HG03097 (cell line): ENCODE measurements around the gene TVP23A.
"Not testable (repeated sequence)": the region's sequence is repeated elsewhere in the genome, so short reads cannot be mapped to it uniquely, and the experiment has no call there.

Source experiments
- ATAC-seq: cut with Tn5 transposase; IDR thresholded peaks from one replicate; pipeline ENCODE4 v1.9.1; 2021; ENCODE audit not compliant: unreplicated experiment, low FRiP score

The TVP23A gene

DNA sequence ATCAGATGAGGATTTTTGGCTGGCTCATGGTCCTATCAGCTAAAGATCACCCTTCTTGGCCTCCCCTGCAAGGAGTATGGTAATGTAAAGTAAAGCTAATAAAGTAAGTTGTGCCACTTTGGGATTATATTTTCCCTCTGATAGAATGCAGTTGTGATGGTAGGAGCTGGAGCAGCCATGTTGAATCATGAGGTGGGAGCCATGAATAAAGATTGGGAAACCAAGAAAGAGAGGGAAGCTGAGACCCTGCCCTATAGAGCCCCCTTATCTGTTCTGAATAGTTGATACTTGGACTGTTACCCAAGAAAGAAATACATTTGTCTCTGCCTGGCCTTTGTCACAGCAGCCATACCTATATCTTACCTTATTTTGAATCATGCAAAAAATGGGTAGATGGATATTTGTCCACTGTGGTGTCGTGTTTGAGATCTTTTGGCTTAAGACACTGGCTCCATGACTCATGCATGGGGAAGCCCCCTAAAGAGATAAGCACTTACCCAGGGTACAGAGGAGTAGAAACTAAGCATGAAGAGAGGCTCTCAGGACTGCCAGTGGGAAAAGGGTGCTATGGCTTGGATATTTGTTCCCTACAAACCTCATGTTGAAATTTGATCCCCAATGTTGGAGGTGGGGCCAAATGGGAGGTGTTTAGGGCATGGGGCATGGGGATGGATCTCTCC lies 17.7 kb upstream of the TVP23A start:
- ATAC-seq, result no peak

DNA sequence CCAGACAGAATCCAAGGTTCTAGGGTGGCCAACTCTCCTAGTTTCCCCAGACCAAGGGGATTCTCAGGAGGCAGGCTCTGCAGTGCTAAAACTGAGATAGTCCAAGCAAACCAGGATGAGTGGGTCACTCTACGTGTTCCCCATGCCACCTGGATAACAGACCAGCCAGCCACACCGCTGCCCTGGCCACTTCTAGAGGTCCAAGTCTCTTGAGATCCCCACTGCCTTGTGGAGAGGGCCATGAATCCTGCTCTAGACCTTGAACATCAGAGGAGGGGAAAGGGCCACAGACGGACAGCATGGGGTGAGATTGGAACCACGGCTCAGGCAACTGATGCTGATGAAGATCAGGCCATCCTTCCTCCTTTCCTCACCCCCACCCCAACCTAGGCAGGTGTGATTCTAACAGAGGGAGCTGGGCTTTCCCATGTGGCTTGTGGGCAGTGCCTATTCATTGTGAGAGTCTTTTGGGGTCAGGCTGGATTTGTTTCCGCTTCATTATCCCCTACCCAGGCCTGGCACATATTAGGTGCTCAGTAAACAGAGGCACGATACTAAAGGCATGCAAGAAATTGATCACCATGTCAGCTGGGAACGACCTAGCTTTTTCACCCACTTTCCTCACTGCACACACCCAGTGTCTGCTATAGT lies 16.8 kb upstream of the TVP23A start:
- peak; percentile 50 for ATAC-seq

DNA sequence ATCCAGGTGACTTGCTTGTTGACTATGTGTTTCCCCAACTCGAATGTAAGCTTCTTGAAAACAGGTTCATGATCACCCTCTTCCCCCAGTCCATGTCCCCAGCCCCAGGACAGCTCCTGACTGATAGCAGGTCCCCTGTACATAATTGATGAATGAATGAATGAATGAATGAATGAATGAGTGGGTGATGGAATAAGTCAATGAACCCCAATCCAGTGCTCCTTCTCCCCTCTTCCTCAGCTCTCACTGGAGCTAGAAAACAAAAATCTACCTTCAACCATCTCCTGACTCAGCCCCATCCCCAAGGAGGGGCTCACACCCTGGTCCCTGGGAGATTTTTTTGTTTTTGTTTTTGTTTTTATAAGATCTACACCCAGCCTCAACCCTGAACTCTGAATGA lies 16.2 kb upstream of the TVP23A start:
- ATAC-seq, result no peak

DNA sequence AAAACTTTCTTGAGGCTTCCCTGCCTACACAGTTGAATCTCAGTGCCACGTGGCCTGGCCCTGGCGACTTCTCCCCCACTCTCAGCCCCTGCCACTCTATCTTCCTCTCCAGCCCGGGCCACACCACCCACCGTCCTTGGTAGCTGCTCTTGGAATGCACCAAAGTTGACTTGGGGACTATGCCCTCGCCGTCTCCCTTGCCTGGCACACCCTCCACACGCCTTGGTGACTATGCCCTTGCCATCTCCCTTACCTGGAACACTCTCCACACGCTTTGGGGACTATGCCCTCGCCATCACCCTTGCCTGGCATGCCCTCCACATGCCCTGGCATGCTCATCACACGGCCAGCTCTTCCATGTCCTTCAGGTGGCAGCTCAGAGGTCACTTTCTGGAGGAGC lies 15.5 kb upstream of the TVP23A start:
- no peak for ATAC-seq

DNA sequence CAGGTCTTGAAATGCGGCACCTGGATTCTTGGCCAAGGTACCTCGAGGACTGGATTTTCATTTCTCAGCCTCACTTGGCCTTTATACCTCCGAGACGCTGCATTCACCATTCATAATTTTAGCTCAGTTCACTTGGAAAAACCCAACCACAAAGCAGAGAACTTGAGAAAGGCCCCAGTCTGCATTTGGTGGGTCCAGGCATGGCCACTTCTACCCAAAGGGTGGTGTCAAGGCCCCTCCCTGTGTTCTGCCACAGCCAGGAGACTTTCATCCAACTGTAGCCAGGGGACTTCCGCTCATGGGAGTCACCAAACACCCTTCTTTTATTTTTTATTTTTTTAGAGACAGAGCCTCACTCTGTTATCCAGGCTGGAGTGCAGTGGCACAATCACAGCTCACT lies 14.7 kb upstream of the TVP23A start:
- ATAC-seq, result no peak

DNA sequence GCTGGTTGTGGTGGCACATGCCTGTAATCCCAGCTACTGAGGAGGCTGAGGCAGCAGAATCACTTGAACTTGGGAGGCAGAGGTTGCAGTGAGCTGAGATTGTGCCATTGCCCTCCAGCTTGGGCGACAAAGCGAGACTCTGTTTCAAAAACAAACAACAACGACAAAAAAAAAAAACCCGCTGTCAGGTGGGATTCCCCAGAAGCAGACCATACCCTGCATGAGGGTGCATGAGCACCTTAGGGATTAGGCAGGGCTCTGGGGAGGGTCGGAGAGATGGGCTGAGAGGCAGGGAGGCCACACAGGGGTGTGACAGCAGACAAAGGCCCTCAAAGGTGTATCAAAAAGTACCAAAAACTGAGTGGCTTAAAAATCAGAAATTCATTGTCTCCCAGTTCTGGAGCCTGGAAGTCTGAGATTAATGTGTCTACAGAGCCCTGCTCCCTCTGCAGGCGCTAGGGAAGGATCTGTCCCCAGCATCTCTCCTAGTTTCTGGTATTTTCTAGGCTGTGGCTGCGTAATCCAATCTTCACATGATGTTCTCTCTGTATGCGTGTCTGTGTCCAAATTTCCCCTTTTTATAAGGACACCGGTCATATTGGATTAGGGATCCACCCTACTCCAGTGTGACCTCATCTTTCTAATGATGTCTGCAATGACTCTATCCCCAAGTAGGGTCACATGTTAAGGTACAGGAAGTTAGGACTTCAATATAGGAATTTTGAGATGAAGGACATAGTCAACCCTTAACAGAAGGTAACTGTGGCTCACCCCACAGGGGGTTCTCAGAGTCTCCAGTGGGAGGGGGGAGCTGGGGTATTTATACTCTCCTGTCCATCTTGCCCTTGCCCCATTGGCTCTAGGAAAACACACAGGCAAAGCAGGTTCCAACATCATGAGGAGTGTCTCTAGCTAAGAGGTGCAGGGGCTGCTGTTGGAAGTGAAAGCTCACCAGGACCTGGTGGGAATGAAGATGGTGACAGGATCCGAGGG lies 13.6 kb upstream of the TVP23A start:
- no peak for ATAC-seq

DNA sequence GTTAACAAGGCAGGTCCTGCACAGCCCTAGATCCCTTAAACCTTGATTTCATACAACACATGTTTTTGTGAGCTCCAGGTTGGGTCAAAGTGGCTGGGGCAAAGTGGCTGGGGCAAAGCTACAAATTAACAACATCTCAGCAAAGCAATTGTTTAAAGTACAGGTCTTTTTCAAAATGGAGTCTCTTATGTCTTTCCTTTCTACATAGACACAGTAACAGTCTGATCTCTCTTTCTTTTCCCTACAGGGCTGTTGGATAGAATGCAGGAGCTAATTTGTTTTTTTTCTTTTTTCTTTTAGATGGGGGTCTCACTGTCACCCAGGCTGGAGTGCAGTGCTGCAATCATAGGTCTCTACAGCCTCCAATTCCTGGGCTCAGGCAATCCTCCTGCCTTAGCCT lies 11.6 kb upstream of the TVP23A start:
- not testable (repeated sequence) for ATAC-seq

DNA sequence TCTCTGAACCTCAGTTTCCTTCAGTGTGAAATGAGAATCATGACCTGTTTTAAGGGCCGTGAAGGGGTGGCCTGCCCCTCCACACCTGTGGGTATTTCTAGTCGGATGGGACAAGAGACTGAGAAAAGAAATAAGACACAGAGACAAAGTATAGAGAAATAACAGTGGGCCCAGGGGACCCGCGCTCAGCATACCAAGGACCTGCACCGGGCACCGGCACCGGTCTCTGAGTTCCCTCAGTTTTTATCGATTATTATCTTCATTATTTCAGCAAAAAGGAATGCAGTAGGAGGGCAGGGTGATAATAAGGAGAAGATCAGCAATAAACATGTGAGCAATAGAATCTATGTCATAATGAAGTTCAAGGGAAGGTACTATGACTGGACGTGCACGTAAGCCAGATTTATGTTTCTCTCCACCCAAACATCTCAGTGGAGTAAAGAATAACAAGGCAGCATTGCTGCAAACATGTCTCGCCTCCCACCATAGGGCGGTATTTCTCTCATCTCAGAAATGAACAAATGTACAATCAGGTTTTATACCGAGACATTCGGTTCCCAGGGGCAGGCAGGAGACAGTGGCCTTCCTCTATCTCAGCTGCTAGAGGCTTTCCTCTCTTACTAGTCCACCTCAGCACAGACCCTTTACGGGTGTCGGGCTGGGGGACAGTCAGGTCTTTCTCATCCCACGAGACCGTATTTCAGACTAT lies 10.9 kb upstream of the TVP23A start:
- ATAC-seq, result not testable (repeated sequence)

DNA sequence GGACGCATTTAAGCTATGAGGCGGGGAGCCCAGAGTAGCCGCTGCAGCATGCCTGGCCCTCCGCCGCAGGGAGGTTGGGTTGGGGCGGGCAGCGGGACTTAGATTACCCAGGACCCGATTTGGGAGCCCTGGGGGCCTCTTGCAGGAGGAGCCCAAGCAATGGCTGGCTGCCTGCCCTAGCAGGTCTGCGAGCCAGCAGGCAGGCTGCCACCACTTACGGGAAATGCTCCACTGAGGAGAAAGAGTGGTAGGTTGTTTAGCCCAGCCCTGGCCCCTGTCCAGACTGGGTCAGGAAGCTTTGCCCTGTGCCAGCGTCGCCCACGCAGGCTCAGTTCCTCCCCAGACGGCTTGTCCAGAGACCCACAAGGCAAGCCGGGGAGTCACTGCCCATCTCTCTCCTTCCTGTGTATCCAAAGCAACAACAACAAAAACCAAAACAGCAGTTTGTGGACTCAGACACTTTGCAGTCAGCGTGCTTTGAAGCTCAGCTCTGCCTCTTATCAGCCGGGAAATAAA lies 10.3 kb upstream of the TVP23A start:
- ATAC-seq, result no peak

DNA sequence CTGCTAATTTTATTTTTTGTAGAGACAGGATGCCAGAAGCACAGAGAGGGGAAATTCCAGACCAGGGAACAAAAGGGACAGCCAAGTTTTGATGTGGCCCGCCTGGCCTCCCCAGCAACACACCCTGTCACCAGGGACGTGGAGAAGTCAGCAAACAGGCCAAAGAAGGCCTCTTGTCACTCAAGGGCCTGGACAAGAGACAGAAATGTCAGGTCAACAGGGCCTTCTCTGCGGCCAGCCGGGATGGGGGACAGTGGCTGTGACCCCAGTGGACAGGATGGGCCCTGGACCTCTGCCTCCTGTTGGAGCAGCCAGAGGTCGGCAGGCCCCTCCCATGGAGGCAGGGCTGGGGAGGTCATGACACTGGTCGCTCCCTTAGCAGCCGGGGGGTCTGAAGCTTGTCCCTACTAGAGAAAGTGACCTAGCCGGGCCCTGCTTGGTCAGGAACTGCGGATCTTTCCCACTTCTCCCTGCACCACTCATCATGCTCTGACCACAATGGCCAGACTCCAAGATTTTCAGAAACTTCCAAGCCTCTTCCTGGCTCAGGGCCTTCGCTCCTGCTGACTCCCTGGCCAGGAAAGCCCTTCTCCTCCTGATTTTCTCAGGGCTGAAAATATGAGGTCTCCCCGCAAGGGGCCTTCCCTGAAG lies 9.2 kb upstream of the TVP23A start:
- no peak for ATAC-seq

DNA sequence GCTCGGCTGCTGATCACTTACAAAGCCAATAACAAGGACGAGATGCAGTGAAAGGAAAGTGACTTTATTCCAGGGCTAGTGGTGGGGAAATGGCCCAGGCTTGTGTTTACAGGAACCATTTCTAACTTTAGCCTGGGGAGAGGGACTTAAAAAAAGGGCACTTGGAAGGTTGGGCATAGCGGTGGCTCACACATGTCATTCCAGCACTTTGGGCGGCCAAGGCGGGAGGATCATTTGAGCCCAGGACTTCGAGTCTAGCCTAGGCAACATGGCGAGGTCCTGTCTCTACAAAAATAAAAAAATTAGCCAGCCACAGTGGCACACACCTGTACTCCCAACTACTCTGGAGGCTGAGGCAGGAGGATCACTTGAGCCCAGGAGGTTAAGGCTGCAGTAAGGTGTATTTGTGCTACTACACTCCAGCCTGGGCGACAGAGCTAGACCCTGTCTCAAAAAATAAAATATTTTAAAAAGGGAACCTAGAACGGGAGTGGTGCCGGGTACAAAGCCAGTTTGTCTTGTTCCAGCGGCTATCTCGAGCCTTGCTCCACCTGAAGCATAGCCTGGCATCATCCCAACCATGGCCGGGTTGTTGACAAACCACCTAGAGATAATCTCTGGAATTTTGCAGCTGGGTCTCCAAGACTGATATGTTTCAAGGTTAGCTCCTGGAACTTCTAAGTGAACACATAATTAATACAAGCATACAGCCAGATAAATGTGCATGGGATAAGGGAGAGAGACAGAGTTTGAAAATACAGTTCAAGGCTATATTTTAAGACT lies 5.7 kb upstream of the TVP23A start:
- ATAC-seq, result no peak

DNA sequence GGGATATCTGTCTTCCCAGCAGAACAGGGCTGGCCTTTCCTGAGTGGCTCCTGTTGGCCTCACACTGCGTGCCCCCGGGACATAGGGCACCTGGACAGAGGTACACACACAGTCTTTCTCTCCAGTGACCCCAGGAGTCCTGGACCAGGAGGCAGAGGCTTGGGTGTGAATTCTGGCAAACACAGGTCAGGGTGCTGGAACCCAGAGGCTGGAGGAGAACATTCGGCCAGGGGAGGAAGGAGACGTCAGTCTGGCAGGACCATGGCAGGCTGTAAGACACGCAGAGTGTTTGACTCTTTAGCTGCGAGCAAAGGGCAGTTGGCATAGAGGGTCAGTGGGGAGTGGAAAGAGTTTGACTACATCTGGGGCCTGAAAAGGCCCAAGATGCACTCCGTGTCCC lies 4.1 kb upstream of the TVP23A start:
- ATAC-seq, result no peak

DNA sequence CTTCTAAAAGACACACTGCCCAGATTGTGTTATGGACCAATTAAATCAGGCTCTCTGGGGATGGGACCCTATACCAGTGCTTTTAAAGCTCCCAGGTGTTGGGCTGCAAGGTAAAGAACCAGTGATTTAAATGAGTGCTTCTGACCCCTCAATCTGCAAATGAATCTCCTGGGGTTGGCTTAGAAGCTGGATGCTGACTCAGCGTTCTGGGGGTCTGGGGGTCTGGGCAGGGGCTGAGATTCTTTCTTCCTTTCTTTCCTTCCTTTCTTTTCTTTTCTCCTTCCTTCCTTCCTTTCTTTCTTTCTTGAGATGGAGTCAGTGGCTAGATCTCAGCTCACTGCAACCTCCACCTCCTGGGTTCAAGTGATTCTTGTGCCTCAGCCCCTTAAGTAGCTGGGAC lies 2.0 kb upstream of the TVP23A start:
- no peak for ATAC-seq

DNA sequence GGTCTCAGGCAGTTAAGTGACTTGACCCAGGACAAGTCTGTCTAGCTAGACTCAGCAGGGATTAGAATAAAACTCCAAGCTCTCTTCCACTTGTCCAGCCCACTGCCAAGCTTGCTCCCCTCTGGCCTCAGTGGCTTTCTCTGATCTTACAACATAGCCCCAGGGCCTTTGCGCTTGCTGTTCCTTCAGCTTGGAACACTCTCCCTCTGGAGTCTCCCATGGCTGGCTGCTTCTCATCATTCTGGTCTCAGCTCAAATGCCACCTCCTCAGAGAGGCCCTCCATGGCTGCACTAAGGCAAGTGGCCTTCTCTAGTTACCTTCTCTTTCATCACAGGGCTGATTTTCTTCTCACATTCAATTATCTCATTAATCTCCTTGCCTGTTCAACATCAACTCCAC lies 1.1 kb downstream of the TVP23A start:
- ATAC-seq, result no peak

DNA sequence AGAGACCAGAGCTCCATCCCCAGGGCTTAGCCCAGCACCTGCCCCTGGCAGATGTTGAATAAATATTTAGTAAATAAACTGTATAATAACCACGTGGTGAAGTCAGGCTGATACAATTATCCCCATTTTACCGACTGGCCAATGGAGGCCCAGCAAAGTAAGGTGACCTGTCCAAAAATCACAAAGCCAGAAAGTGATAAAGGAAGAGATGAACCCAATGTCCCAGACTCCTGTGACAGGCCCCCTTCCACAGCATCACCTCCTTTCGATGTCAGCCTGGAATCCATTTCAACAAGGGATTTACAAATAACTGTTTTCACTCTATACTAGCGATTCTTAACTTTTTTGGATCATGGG lies 5.5 kb downstream of the TVP23A start:
- no peak for ATAC-seq

DNA sequence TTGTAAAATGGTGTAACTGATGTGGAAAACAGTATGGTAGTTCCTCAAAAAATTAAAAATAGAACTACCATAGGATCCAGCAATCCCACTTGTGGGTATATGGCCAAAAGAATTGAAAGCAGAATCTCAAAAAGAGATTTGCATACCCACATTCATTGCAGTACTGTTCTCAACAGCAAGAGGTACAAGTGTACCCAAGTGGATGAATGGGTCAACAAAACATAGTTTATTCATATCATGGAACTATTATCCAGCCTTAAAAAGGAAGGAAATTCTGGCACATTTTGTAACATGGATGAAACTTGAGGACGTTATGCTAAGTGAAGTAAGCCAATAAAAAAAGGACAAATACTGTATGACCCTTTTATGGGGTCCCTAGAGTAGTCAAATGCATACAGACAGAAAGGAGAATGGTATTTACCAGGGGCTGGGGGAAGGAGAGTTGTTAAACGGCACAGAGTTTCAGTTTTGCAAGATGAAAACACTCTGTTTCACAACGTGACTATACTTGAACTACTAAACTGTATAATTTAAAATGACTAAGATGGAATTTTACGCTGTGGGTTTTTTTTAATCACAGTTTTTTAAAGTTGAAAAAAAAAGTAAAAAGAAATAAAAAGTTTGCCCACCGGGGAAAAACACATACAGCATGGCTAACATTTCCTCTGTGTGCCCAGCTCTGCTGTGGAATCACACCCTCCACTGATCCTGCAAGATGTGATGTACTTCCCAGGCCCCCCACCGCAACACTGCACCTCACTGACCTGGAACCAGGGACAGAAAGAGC lies 6.1 kb downstream of the TVP23A start:
- peak; percentile 60 for ATAC-seq

DNA sequence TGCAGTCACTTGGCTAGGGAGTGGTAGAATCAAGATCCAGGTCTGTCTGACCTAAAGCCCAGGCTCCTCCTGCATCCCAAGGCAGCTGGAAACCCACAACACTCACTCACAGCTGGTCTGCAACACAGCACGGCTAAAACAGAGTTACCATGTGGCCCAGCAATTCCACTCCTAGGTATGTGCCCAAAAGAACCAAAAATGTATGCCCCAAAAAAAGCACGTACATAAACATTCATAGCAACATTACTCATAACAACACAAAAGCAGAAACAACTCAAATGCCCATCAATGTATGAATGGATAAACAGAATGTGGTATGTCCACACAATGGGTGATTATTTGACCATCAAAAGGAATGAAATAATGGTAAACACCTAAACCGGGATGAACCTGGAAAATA lies 8.9 kb downstream of the TVP23A start:
- ATAC-seq, result no peak

DNA sequence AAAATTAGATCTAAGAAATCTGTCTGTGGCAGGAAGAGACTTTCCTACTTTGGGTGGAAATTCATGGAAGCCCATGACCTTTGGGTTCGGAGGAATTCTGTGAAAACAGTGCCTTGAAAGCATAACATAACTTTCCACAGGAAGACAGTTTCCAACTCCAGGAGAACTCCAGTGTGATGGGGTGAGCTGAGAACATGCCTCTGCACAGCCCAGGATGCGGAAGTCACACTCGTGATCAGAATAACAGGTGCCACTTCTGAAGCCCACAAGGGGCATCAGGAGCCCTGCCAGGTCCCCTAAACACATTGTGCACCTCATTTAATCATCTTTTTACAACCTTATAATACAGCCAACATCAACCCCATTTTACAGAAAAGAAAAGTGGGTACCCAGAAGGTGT lies 9.7 kb downstream of the TVP23A start:
- no peak for ATAC-seq

DNA sequence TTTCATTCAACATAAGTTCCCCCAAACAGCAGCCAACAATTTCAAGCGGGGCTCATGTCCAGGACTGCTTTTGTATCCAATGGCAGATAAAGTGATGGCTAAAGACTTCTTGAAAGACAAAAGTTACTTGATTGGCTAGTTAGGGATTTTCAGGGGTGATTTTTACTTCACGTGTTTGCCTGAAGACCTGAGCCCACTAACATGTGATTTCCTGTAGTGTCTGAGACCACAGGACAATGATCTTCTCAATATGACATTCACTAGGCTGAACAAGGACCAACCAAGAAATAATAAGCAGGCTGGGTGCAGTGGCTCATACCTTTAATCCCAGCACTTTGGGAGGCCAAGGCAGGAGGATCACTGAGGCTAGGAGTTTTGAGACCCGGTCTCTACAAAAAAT lies 10.4 kb downstream of the TVP23A start:
- no peak for ATAC-seq
